Osteocyte (in vitro differentiated cells): Measurements from ENCODE around the gene COL4A2. TPM values are rescaled to one million over a fixed set of nuclear protein-coding genes. Genes with fewer than 3 reads are reported as not detected.

Experiments used
- DNase-seq: peaks from one replicate; pipeline ENCODE4 v3.0.0; 2021; ENCODE audit warnings: mixed read lengths; ENCODE audit not compliant: unreplicated experiment; ENCODE audit errors: extremely low spot score
- H3K27ac Mint-ChIP-seq: one replicate; pipeline ENCODE4 v1.8.0; 2021; ENCODE audit warnings: mild to moderate bottlenecking, mixed read lengths; ENCODE audit not compliant: unreplicated experiment
- H3K27me3 Mint-ChIP-seq: one replicate; pipeline ENCODE4 v1.8.0; 2021; ENCODE audit warnings: mixed read lengths; ENCODE audit not compliant: unreplicated experiment
- H3K36me3 Mint-ChIP-seq: one replicate; pipeline ENCODE4 v1.8.0; 2021; ENCODE audit warnings: mixed read lengths; ENCODE audit not compliant: unreplicated experiment
- H3K4me1 Mint-ChIP-seq: one replicate; pipeline ENCODE4 v1.8.0; 2021; ENCODE audit warnings: mixed read lengths; ENCODE audit not compliant: unreplicated experiment
- H3K4me3 Mint-ChIP-seq: one replicate; pipeline ENCODE4 v1.8.0; 2021; ENCODE audit warnings: mild to moderate bottlenecking, moderate library complexity, mixed read lengths; ENCODE audit not compliant: unreplicated experiment
- H3K9me3 Mint-ChIP-seq: one replicate; pipeline ENCODE4 v1.8.0; 2021; ENCODE audit warnings: mixed read lengths; ENCODE audit not compliant: unreplicated experiment
- CTCF ChIP-seq: fragments of 200-600 bp; sonication (generic); IDR thresholded peaks from 2 replicates; pipeline ENCODE4 v1.5.0; 2021; ENCODE audit warnings: antibody characterized with exemption, mild to moderate bottlenecking, moderate library complexity
- total RNA-seq: library from RNA; stranded (reverse); gene quantifications from 2 replicates; pipeline ENCODE4 v1.2.1, GENCODE V29; 2021

The COL4A2 gene
- total RNA-seq, 1 donor from 2014 or later = 2,001 TPM

GRCh38 chr13:110446575-110446890, 139.4 kb downstream of the COL4A2 start:
- no peaks in the 10 kb centered on the region for H3K27me3 Mint-ChIP-seq
- H3K27ac Mint-ChIP-seq = peak overlapping the region; percentile 83
- no peaks in the 10 kb centered on the region for H3K9me3 Mint-ChIP-seq
- peaks cover 75% of the 10 kb centered on the region for H3K4me1 Mint-ChIP-seq
- H3K4me3 Mint-ChIP-seq = no peak overlapping the region
- DNase-seq = no peak
- TF ChIP-seq CTCF = no peak
- H3K36me3 Mint-ChIP-seq = peaks cover 53% of the 10 kb centered on the region

GRCh38 chr13:110447058-110447511, 140.0 kb downstream of the COL4A2 start:
- H3K4me3 Mint-ChIP-seq = no peak overlapping the region
- no peaks in the 10 kb centered on the region for H3K27me3 Mint-ChIP-seq
- no peak for DNase-seq
- peaks cover 53% of the 10 kb centered on the region for H3K36me3 Mint-ChIP-seq
- peak overlapping the region; percentile 93 for H3K27ac Mint-ChIP-seq
- H3K9me3 Mint-ChIP-seq = no peaks in the 10 kb centered on the region
- H3K4me1 Mint-ChIP-seq = peaks cover 69% of the 10 kb centered on the region
- TF ChIP-seq CTCF = no peak

GRCh38 chr13:110447801-110448200, 140.7 kb downstream of the COL4A2 start:
- Mint-ChIP-seq H3K36me3 (peaks cover 49% of the 10 kb centered on the region), H3K27ac (peak overlapping the region; percentile 93), H3K9me3 (no peaks in the 10 kb centered on the region), H3K4me3 (peak overlapping the region; percentile 24), H3K4me1 (peaks cover 62% of the 10 kb centered on the region), H3K27me3 (no peaks in the 10 kb centered on the region)
- no peak for TF ChIP-seq CTCF
- DNase-seq = no peak

GRCh38 chr13:110448230-110448629, 141.1 kb downstream of the COL4A2 start:
- Mint-ChIP-seq H3K27ac (peak overlapping the region; percentile 93), H3K4me1 (peaks cover 58% of the 10 kb centered on the region)
- no peak for DNase-seq

GRCh38 chr13:110448677-110449076, 141.6 kb downstream of the COL4A2 start:
- Mint-ChIP-seq H3K27me3 (no peaks in the 10 kb centered on the region), H3K4me3 (no peak overlapping the region), H3K4me1 (peaks cover 56% of the 10 kb centered on the region), H3K27ac (peak overlapping the region; percentile 93), H3K36me3 (peaks cover 51% of the 10 kb centered on the region), H3K9me3 (no peaks in the 10 kb centered on the region)
- no peak for TF ChIP-seq CTCF
- DNase-seq = no peak

More at GRCh38 chr13:110448230-110448629, 141.1 kb downstream of the COL4A2 start:
- Mint-ChIP-seq H3K4me3 (peak overlapping the region; percentile 24), H3K36me3 (peaks cover 49% of the 10 kb centered on the region), H3K9me3 (no peaks in the 10 kb centered on the region), H3K27me3 (no peaks in the 10 kb centered on the region)
- TF ChIP-seq CTCF = no peak
